HepG2 (cell line): ENCODE measurements around the gene AGAP1. TPM values are rescaled to one million over a fixed set of nuclear protein-coding genes. Genes with fewer than 3 reads are reported as not detected.
A peak's percentile ranks its signal among the peaks of the same experiment; 100 is the strongest.

Experiments
- BRCA1 ChIP-seq: sonication (generic); formaldehyde crosslinking; IDR thresholded peaks from 2 replicates; pipeline ENCODE4 v1.4.0; 2020; ENCODE audit warnings: missing genetic modification reagents
- CBFB ChIP-seq: sonication (generic); formaldehyde crosslinking; IDR thresholded peaks from 2 replicates; pipeline ENCODE4 v1.4.0; 2020; ENCODE audit warnings: missing genetic modification reagents
- CEBPB ChIP-seq: IDR thresholded peaks from 2 replicates; pipeline ENCODE4 v1.6.1; 2011; ENCODE audit warnings: low read depth, low read length, improper control_type of control experiment, borderline replicate concordance
- NFE2 ChIP-seq: sonication (generic); formaldehyde crosslinking; IDR thresholded peaks from 2 replicates; pipeline ENCODE4 v1.4.0; 2020; ENCODE audit warnings: missing genetic modification reagents
- NFKBIZ ChIP-seq: IDR thresholded peaks from 2 replicates; pipeline ENCODE4 v1.6.1; 2018; ENCODE audit warnings: missing genetic modification reagents, missing compliant biosample characterization
- TBX2 ChIP-seq: sonication (generic); formaldehyde crosslinking; IDR thresholded peaks from 2 replicates; pipeline ENCODE4 v1.5.0; 2020; ENCODE audit warnings: missing genetic modification reagents, mild to moderate bottlenecking, borderline replicate concordance
- TSC22D2 ChIP-seq: sonication (generic); formaldehyde crosslinking; IDR thresholded peaks from 2 replicates; pipeline ENCODE4 v1.5.1; 2020; ENCODE audit warnings: missing genetic modification reagents, mild to moderate bottlenecking, borderline replicate concordance
- ZNF124 ChIP-seq: sonication (generic); formaldehyde crosslinking; IDR thresholded peaks from 2 replicates; pipeline ENCODE4 v1.4.0; 2020; ENCODE audit warnings: missing genetic modification reagents
- ZNF441 ChIP-seq: sonication (generic); formaldehyde crosslinking; IDR thresholded peaks from 2 replicates; pipeline ENCODE4 v1.7.0; 2021; ENCODE audit warnings: missing genetic modification reagents, borderline replicate concordance
- ZNF644 ChIP-seq: IDR thresholded peaks from 2 replicates; pipeline ENCODE4 v1.6.1; 2016; ENCODE audit warnings: low read depth
- polyA plus RNA-seq, 8 experiments: library from polyadenylated mRNA; depleted of rRNA in 3 of 8; stranded (reverse) in 7 of 8; unstranded in 1 of 8; fragments of >200 nt; fragmentation: Illumina TruSeq in 4 of 8; extraction: Trizol in 4 of 8; gene quantifications; 2 replicates each; pipeline versions ENCODE4 v1.2.1 to v1.2.3, GENCODE V29; 2011 to 2016; ENCODE audit warnings: low read depth in 4 of 8, missing spikeins in 1 of 8, mixed read lengths in 1 of 8; ENCODE audit not compliant: insufficient read depth in 1 of 8
- total RNA-seq, 5 experiments: library from RNA; depleted of rRNA; stranded (reverse); fragments of >200 nt; fragmentation: Illumina TruSeq; extraction: Trizol; gene quantifications; 2 replicates each; pipeline ENCODE4 v1.2.3, GENCODE V29; 2016; ENCODE audit warnings: low read depth in 1 of 5
- TF ChIP-seq, protein P1 (sequence below): IDR thresholded peaks from 2 replicates; pipeline ENCODE4 v1.6.1; 2016; ENCODE audit warnings: missing biosample characterization, missing genetic modification reagents, low read depth
- TF ChIP-seq, protein P2 (sequence below): sonication (generic); formaldehyde crosslinking; IDR thresholded peaks from 2 replicates; pipeline ENCODE4 v1.5.1; 2020; ENCODE audit warnings: mild to moderate bottlenecking, missing genetic modification reagents
- TF ChIP-seq, protein P3 (sequence below): sonication (generic); formaldehyde crosslinking; IDR thresholded peaks from 2 replicates; pipeline ENCODE4 v1.4.0; 2020; ENCODE audit warnings: missing genetic modification reagents
- TF ChIP-seq, protein P4 (sequence below): sonication (generic); formaldehyde crosslinking; IDR thresholded peaks from 2 replicates; pipeline ENCODE4 v1.8.1; 2023; ENCODE audit warnings: mild to moderate bottlenecking, missing genetic modification reagents
- TF ChIP-seq, protein P5 (sequence below): sonication (generic); formaldehyde crosslinking; IDR thresholded peaks from 2 replicates; pipeline ENCODE4 v1.9.0; 2021; ENCODE audit warnings: missing genetic modification reagents, borderline replicate concordance
- TF ChIP-seq, protein P6 (sequence below): sonication (generic); formaldehyde crosslinking; conservative IDR thresholded peaks from 2 replicates; pipeline ENCODE4 v1.8.0; 2022; ENCODE audit warnings: mild to moderate bottlenecking, moderate library complexity, missing genetic modification reagents

Gene AGAP1
- total and polyA plus RNA-seq, 2 of the 13 experiments (the other 11 are each of a cell fraction or from before 2014, with no cell fraction given): 21.2 to 32.7 TPM

DNA sequence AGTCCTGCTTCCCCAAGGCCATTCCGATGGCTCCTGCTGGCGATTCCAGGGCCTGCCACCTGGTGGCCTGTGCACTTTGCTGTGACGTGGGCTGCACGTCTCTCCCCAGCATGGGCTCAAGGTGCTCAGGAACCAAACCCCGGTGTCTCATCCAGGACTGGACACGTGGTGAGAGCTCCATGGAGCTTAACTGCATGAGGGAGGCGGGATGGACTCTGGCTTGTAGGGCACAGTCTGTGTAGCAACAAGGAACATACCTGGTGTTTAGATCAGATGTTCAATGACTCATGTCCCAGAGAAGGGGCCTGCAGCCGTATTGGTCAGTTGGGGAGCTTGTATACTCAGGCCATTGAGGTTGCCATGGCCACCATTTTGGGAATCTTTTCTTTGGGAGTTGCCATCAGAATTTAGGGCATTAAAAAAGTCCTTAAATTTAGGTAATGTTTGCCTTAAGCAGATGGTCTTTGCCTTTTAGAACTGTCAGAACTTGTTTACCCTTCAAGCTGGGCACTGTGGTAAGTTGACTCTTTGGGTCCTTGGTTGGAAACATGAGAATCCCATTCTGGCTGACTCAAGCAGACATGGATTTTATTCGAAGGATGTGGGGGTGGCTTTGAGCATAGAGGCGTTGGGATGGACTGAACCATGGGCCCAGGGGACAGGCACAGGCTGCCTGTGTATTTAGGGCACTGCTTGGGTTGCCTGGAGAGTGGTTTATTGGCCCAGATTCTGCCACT is 21.0 kb downstream of the AGAP1 start (continued):
- TF ChIP-seq, protein P1, sequence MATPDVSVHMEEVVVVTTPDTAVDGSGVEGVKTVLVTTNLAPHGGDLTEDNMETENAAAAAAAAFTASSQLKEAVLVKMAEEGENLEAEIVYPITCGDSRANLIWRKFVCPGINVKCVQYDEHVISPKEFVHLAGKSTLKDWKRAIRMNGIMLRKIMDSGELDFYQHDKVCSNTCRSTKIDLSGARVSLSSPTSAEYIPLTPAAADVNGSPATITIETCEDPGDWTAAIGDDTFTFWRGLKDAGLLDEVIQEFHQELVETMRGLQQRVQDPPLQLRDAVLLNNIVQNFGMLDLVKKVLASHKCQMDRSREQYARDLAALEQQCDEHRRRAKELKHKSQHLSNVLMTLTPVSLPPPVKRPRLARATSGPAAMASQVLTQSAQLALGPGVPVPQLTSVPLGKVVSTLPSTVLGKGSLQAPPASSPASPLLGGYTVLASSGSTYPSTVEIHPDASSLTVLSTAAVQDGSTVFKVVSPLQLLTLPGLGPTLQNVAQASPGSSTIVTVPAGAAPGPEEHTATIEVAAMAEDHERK (CRISPR knock-in tag): no peak
- TF ChIP-seq TSC22D2 (CRISPR knock-in tag) (peak; percentile 30; the same call in 1 of the 2 replicates), NFE2 (0 out of 2 replicates have a peak, but pooled peaks have one; percentile 8), NFKBIZ (CRISPR knock-in tag) (0 out of 2 replicates have a peak, but pooled peaks have one; percentile 39), CEBPB (peak; percentile 87), TBX2 (peak; percentile 83), CBFB (CRISPR knock-in tag) (peak; percentile 40; the same call in 1 of the 2 replicates), ZNF441 (CRISPR knock-in tag) (peak; percentile 89; the same call in 1 of the 2 replicates), ZNF124 (CRISPR knock-in tag) (peak; percentile 67), ZNF644 (CRISPR knock-in tag) (peak; percentile 97), BRCA1 (CRISPR knock-in tag) (peak; percentile 90; the same call in 1 of the 2 replicates)
- TF ChIP-seq, protein P2, sequence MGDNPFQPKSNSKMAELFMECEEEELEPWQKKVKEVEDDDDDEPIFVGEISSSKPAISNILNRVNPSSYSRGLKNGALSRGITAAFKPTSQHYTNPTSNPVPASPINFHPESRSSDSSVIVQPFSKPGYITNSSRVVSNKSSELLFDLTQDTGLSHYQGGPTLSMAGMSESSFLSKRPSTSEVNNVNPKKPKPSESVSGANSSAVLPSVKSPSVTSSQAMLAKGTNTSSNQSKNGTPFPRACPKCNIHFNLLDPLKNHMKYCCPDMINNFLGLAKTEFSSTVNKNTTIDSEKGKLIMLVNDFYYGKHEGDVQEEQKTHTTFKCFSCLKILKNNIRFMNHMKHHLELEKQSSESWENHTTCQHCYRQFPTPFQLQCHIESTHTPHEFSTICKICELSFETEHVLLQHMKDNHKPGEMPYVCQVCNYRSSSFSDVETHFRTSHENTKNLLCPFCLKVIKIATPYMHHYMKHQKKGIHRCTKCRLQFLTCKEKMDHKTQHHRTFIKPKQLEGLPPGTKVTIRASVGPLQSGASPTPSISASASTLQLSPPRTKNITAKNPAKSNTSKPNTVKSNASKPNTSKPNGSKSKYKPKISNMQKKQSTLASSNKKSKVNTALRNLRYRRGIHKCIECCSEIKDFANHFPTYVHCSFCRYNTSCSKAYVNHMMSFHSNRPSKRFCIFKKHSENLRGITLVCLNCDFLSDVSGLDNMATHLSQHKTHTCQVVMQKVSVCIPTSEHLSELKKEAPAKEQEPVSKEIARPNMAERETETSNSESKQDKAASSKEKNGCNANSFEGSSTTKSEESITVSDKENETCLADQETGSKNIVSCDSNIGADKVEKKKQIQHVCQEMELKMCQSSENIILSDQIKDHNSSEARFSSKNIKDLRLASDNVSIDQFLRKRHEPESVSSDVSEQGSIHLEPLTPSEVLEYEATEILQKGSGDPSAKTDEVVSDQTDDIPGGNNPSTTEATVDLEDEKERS: peak; percentile 92
- TF ChIP-seq, protein P3, sequence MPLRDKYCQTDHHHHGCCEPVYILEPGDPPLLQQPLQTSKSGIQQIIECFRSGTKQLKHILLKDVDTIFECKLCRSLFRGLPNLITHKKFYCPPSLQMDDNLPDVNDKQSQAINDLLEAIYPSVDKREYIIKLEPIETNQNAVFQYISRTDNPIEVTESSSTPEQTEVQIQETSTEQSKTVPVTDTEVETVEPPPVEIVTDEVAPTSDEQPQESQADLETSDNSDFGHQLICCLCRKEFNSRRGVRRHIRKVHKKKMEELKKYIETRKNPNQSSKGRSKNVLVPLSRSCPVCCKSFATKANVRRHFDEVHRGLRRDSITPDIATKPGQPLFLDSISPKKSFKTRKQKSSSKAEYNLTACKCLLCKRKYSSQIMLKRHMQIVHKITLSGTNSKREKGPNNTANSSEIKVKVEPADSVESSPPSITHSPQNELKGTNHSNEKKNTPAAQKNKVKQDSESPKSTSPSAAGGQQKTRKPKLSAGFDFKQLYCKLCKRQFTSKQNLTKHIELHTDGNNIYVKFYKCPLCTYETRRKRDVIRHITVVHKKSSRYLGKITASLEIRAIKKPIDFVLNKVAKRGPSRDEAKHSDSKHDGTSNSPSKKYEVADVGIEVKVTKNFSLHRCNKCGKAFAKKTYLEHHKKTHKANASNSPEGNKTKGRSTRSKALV (CRISPR knock-in tag): peak; percentile 85
- TF ChIP-seq, protein P4, sequence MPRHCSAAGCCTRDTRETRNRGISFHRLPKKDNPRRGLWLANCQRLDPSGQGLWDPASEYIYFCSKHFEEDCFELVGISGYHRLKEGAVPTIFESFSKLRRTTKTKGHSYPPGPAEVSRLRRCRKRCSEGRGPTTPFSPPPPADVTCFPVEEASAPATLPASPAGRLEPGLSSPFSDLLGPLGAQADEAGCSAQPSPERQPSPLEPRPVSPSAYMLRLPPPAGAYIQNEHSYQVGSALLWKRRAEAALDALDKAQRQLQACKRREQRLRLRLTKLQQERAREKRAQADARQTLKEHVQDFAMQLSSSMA (CRISPR knock-in tag): 0 out of 2 replicates have a peak, but pooled peaks have one; percentile 18
- TF ChIP-seq, protein P5, sequence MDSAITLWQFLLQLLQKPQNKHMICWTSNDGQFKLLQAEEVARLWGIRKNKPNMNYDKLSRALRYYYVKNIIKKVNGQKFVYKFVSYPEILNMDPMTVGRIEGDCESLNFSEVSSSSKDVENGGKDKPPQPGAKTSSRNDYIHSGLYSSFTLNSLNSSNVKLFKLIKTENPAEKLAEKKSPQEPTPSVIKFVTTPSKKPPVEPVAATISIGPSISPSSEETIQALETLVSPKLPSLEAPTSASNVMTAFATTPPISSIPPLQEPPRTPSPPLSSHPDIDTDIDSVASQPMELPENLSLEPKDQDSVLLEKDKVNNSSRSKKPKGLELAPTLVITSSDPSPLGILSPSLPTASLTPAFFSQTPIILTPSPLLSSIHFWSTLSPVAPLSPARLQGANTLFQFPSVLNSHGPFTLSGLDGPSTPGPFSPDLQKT: no peak
- TF ChIP-seq, protein P6, sequence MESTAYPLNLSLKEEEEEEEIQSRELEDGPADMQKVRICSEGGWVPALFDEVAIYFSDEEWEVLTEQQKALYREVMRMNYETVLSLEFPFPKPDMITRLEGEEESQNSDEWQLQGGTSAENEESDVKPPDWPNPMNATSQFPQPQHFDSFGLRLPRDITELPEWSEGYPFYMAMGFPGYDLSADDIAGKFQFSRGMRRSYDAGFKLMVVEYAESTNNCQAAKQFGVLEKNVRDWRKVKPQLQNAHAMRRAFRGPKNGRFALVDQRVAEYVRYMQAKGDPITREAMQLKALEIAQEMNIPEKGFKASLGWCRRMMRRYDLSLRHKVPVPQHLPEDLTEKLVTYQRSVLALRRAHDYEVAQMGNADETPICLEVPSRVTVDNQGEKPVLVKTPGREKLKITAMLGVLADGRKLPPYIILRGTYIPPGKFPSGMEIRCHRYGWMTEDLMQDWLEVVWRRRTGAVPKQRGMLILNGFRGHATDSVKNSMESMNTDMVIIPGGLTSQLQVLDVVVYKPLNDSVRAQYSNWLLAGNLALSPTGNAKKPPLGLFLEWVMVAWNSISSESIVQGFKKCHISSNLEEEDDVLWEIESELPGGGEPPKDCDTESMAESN (CRISPR knock-in tag): peak; percentile 85; the same call in 1 of the 2 replicates
